Peyer's patch (tissue), 4 donors: ENCODE measurements around the gene HEXB.

Experiments
- CTCF ChIP-seq, 6 experiments: fragments of 450-650 bp in 4 of 6; fragments of 200-600 bp in 2 of 6; sonication (generic) in 1 of 6; IDR thresholded peaks; one replicate each; pipeline ENCODE4 v1.5.1; 2017 to 2019; ENCODE audit warnings: antibody characterized with exemption in 6 of 6, mild to moderate bottlenecking in 3 of 6, moderate library complexity in 1 of 6
- POLR2A ChIP-seq, 2 donors: fragments of 450-650 bp; IDR thresholded peaks; one replicate each; pipeline ENCODE4 v1.5.1; 2017; ENCODE audit warnings: antibody characterized with exemption in 2 of 2, mild to moderate bottlenecking in 2 of 2, moderate library complexity in 2 of 2

- TF ChIP-seq CTCF (IDR thresholded peaks at IDR 0.05) (no peak), POLR2A (IDR thresholded peaks at IDR 0.05) (no peak)
These were observed 33.3 kb upstream of the HEXB start for GRCh38 chr5:74651710-74652109.
